ENCODE results near the gene ZNF846.

ZNF846 gene

GRCh38 chr19:9786819-9787218 is 18.3 kb upstream of the ZNF846 start:
- H3K27ac ChIP-seq, result no peak overlapping the region
- TF ChIP-seq CTCF (conservative IDR thresholded peaks at IDR 0.05), result no peak

GRCh38 chr19:9786342-9786741 is 17.8 kb upstream of the ZNF846 start:
- no peak for TF ChIP-seq CTCF (conservative IDR thresholded peaks at IDR 0.05)
- peak overlapping the region; percentile 66 for H3K27ac ChIP-seq

GRCh38 chr19:9785367-9786331 is 17.1 kb upstream of the ZNF846 start:
- TF ChIP-seq CTCF (conservative IDR thresholded peaks at IDR 0.05), result no peak
- peak overlapping the region; percentile 95 for H3K27ac ChIP-seq

- H3K27ac ChIP-seq, result peak overlapping the region; percentile 95
These were observed 15.6 kb upstream of the ZNF846 start for GRCh38 chr19:9784163-9784496.

- no peak for TF ChIP-seq CTCF (conservative IDR thresholded peaks at IDR 0.05)
These were observed 13.8 kb upstream of the ZNF846 start for GRCh38 chr19:9782338-9782737.

GRCh38 chr19:9757544-9758501 is 10.7 kb downstream of the ZNF846 start:
- no peak overlapping the region for H3K27ac ChIP-seq
- TF ChIP-seq CTCF (conservative IDR thresholded peaks at IDR 0.05), result no peak

More at GRCh38 chr19:9782338-9782737, 13.8 kb upstream of the ZNF846 start:
- H3K27ac ChIP-seq, result no peak overlapping the region; the same call in 1 of the 2 replicates

GRCh38 chr19:9752701-9753443 is 15.7 kb downstream of the ZNF846 start:
- H3K27ac ChIP-seq, result no peak overlapping the region
- TF ChIP-seq CTCF (conservative IDR thresholded peaks at IDR 0.05), result no peak
